H9 (cell line): Measurements from ENCODE around the gene CRTAP. TPM values are rescaled to one million over a fixed set of nuclear protein-coding genes. Genes with fewer than 3 reads are reported as not detected.

Source experiments
- DNase-seq: peaks from one replicate; pipeline ENCODE4 v3.0.0-alpha.2; 2017
- H2AFZ ChIP-seq: one replicate; pipeline ENCODE4 v1.6.1; 2013; ENCODE audit warnings: mild to moderate bottlenecking, low read length, control low read depth, moderate library complexity
- H2AK5ac ChIP-seq: 2 replicates; pipeline ENCODE4 v1.6.1; 2013; ENCODE audit warnings: low read length, control low read depth, mixed read lengths; ENCODE audit not compliant: insufficient read length
- H2BK120ac ChIP-seq: one replicate; pipeline ENCODE4 v1.6.1; 2013; ENCODE audit warnings: low read depth, mild to moderate bottlenecking, low read length, control low read depth, inconsistent platforms; ENCODE audit not compliant: poor library complexity, severe bottlenecking
- H2BK12ac ChIP-seq: 2 replicates; pipeline ENCODE4 v1.6.1; 2013; ENCODE audit warnings: low read length, control low read depth, mixed read lengths, low read depth; ENCODE audit not compliant: insufficient read length
- H2BK15ac ChIP-seq: 2 replicates; pipeline ENCODE4 v1.6.1; 2013; ENCODE audit warnings: low read depth, low read length, control low read depth
- H2BK20ac ChIP-seq: one replicate; pipeline ENCODE4 v1.6.1; 2013; ENCODE audit warnings: low read depth, mild to moderate bottlenecking, low read length, control low read depth, inconsistent platforms; ENCODE audit not compliant: poor library complexity, severe bottlenecking
- H2BK5ac ChIP-seq: 2 replicates; pipeline ENCODE4 v1.6.1; 2013; ENCODE audit warnings: low read length, control low read depth, mixed read lengths; ENCODE audit not compliant: insufficient read length
- H3K14ac ChIP-seq: 2 replicates; pipeline ENCODE4 v1.6.1; 2013; ENCODE audit warnings: low read length, control low read depth; ENCODE audit not compliant: insufficient read depth
- H3K18ac ChIP-seq: 2 replicates; pipeline ENCODE4 v1.6.1; 2013; ENCODE audit warnings: low read depth, mild to moderate bottlenecking, mixed read lengths, low read length, control low read depth; ENCODE audit not compliant: insufficient read length
- H3K23ac ChIP-seq: 2 replicates; pipeline ENCODE4 v1.6.1; 2013; ENCODE audit warnings: low read length, control low read depth, mixed read lengths, low read depth; ENCODE audit not compliant: insufficient read length
- H3K23me2 ChIP-seq: 2 replicates; pipeline ENCODE4 v1.6.1; 2013; ENCODE audit warnings: low read depth, mild to moderate bottlenecking, mixed read lengths, low read length, control low read depth; ENCODE audit not compliant: insufficient read length, poor library complexity, severe bottlenecking
- H3K27ac ChIP-seq: 2 replicates; pipeline ENCODE4 v1.5.1; 2013; ENCODE audit warnings: low read length, control low read depth, mixed read lengths, low read depth; ENCODE audit not compliant: insufficient read length
- H3K27me3 ChIP-seq: 2 replicates; pipeline ENCODE4 v1.6.1; 2013; ENCODE audit warnings: low read length, control low read depth, inconsistent platforms; ENCODE audit not compliant: insufficient read depth
- H3K4ac ChIP-seq: 2 replicates; pipeline ENCODE4 v1.6.1; 2013; ENCODE audit warnings: low read depth, mild to moderate bottlenecking, control low read depth, inconsistent platforms, low read length, moderate library complexity
- H3K4me1 ChIP-seq: 2 replicates; pipeline ENCODE4 v1.6.1; 2013; ENCODE audit warnings: low read length, control low read depth, inconsistent platforms; ENCODE audit not compliant: insufficient read depth
- H3K4me2 ChIP-seq: 2 replicates; pipeline ENCODE4 v1.6.1; 2013; ENCODE audit warnings: low read length, control low read depth, mixed read lengths; ENCODE audit not compliant: insufficient read length, insufficient read depth
- H3K56ac ChIP-seq: 2 replicates; pipeline ENCODE4 v1.6.1; 2013; ENCODE audit warnings: low read depth, mild to moderate bottlenecking, mixed read lengths, low read length, control low read depth; ENCODE audit not compliant: insufficient read length
- H3K79me1 ChIP-seq: 2 replicates; pipeline ENCODE4 v1.6.1; 2013; ENCODE audit warnings: low read depth, mild to moderate bottlenecking, moderate library complexity, low read length, control low read depth, inconsistent platforms; ENCODE audit not compliant: insufficient read depth, poor library complexity, severe bottlenecking
- H3K79me2 ChIP-seq: 2 replicates; pipeline ENCODE4 v1.6.1; 2013; ENCODE audit warnings: low read length, control low read depth, inconsistent platforms; ENCODE audit not compliant: insufficient read depth
- H3K9ac ChIP-seq: 2 replicates; pipeline ENCODE4 v1.6.1; 2013; ENCODE audit warnings: low read length, control low read depth, mixed read lengths; ENCODE audit not compliant: insufficient read length; ENCODE audit errors: extremely low read depth
- H3K9me3 ChIP-seq: one replicate; pipeline ENCODE4 v1.6.1; 2013; ENCODE audit warnings: low read depth, low read length, inconsistent platforms; ENCODE audit not compliant: control insufficient read depth
- H3T11ph ChIP-seq: one replicate; pipeline ENCODE4 v1.6.1; 2013; ENCODE audit warnings: mild to moderate bottlenecking, low read length, control low read depth, inconsistent platforms
- H4K20me1 ChIP-seq: one replicate; pipeline ENCODE4 v1.6.1; 2013; ENCODE audit not compliant: control insufficient read depth, insufficient read length, insufficient read depth
- H4K5ac ChIP-seq: 2 replicates; pipeline ENCODE4 v1.6.1; 2013; ENCODE audit warnings: low read depth, mild to moderate bottlenecking, mixed read lengths, low read length, control low read depth; ENCODE audit not compliant: insufficient read length
- H4K8ac ChIP-seq: replicated peaks from 2 replicates; pipeline ENCODE4 v1.6.1; 2013; ENCODE audit warnings: low read length, control low read depth, mixed read lengths, low read depth; ENCODE audit not compliant: insufficient read length
- H4K91ac ChIP-seq: 2 replicates; pipeline ENCODE4 v1.6.1; 2013; ENCODE audit warnings: low read depth, mild to moderate bottlenecking, moderate library complexity, mixed read lengths, low read length, control low read depth; ENCODE audit not compliant: insufficient read length
- H3K27ac Mint-ChIP-seq, 3 experiments: 2 replicates in 2 of 3; 3 replicates in 1 of 3; pipeline ENCODE4 v1.8.0; 2020 to 2021; ENCODE audit warnings: mixed read lengths in 3 of 3, mild to moderate bottlenecking in 1 of 3, moderate library complexity in 1 of 3
- H3K27me3 Mint-ChIP-seq: 2 replicates; pipeline ENCODE4 v1.8.0; 2021; ENCODE audit warnings: low read depth, mild to moderate bottlenecking, moderate library complexity, mixed read lengths
- H3K36me3 Mint-ChIP-seq, 3 experiments: 2 replicates in 2 of 3; 3 replicates in 1 of 3; pipeline ENCODE4 v1.8.0; 2020 to 2021; ENCODE audit warnings: low read depth in 3 of 3, mixed read lengths in 3 of 3; ENCODE audit not compliant: insufficient read depth in 1 of 3
- H3K4me1 Mint-ChIP-seq, 2 experiments: 2 replicates each; pipeline ENCODE4 v1.8.0; 2020; ENCODE audit warnings: mixed read lengths in 2 of 2
- H3K4me3 Mint-ChIP-seq, 2 experiments: 2 replicates in 1 of 2; 3 replicates in 1 of 2; pipeline ENCODE4 v1.8.0; 2020 to 2021; ENCODE audit warnings: mild to moderate bottlenecking in 2 of 2, mixed read lengths in 2 of 2, moderate library complexity in 1 of 2
- H3K9me3 Mint-ChIP-seq, 2 experiments: 2 replicates in 1 of 2; 3 replicates in 1 of 2; pipeline ENCODE4 v1.8.0; 2020; ENCODE audit warnings: mild to moderate bottlenecking in 2 of 2, mixed read lengths in 2 of 2, moderate library complexity in 1 of 2
- WGBS: extraction: QIAGEN DNeasy Blood & Tissue Kit; methylation state at CpG from one replicate; pipeline ENCODE4 v1.1.7; 2013; ENCODE audit warnings: missing lambda C conversion rate, low lambda C conversion rate, mixed read lengths; ENCODE audit not compliant: insufficient read length; ENCODE audit errors: extremely low coverage; 5-methylcytosine and 5-hydroxymethylcytosine counted together
- total RNA-seq: library from RNA; stranded (reverse); gene quantifications from 2 replicates; pipeline ENCODE4 v1.2.1, GENCODE V29; 2021
- TF ChIP-seq, protein P1 (sequence below): fragments of 200-600 bp; sonication (generic); conservative IDR thresholded peaks from 3 replicates; pipeline ENCODE4 v1.8.0; 2021; ENCODE audit warnings: antibody characterized with exemption, mild to moderate bottlenecking

CRTAP gene
- total RNA-seq, 1 experiment from 2014 or later = 159 TPM

GRCh38 chr3:33132019-33132360, 18.2 kb downstream of the CRTAP start:
- Histone ChIP-seq H4K91ac (no peak overlapping the region), H3K9me3 (no peaks in the 10 kb centered on the region), H4K20me1 (no peaks in the 10 kb centered on the region), H3K4me2 (no peak overlapping the region), H2BK12ac (no peak overlapping the region), H3K23me2 (no peaks in the 10 kb centered on the region), H2BK20ac (no peak overlapping the region), H4K5ac (no peak overlapping the region), H3K9ac (no peak overlapping the region), H3K4me1 (peaks cover 2% of the 10 kb centered on the region; the same call in 1 of the 2 replicates), H3K79me2 (no peaks in the 10 kb centered on the region), H2BK15ac (no peak overlapping the region), H3K23ac (no peak overlapping the region), H3K14ac (no peak overlapping the region), H3K56ac (no peak overlapping the region), H2AFZ (no peak overlapping the region), H3K4ac (no peak overlapping the region), H4K8ac (no peak overlapping the region), H2BK120ac (no peak overlapping the region), H2AK5ac (no peak overlapping the region), H3K27ac (no peak overlapping the region), H3K18ac (peak overlapping the region; percentile 9), H3K27me3 (no peaks in the 10 kb centered on the region), H3K79me1 (no peaks in the 10 kb centered on the region), H2BK5ac (no peak overlapping the region), H3T11ph (no peak overlapping the region)
- H3K27ac Mint-ChIP-seq = peak overlapping the region in 2 of 3 experiments; percentile 56 to 62; a peak in 3 of 7 replicates
- no peaks in the 10 kb centered on the region for H3K27me3 Mint-ChIP-seq
- H3K4me3 Mint-ChIP-seq = no peak overlapping the region
- H3K9me3 Mint-ChIP-seq = no peaks in the 10 kb centered on the region
- peaks cover 3 to 43% (median 17%) of the 10 kb centered on the region in 3 experiments; a peak in 5 of 7 replicates for H3K36me3 Mint-ChIP-seq
- no peak for DNase-seq
- TF ChIP-seq, protein P1, sequence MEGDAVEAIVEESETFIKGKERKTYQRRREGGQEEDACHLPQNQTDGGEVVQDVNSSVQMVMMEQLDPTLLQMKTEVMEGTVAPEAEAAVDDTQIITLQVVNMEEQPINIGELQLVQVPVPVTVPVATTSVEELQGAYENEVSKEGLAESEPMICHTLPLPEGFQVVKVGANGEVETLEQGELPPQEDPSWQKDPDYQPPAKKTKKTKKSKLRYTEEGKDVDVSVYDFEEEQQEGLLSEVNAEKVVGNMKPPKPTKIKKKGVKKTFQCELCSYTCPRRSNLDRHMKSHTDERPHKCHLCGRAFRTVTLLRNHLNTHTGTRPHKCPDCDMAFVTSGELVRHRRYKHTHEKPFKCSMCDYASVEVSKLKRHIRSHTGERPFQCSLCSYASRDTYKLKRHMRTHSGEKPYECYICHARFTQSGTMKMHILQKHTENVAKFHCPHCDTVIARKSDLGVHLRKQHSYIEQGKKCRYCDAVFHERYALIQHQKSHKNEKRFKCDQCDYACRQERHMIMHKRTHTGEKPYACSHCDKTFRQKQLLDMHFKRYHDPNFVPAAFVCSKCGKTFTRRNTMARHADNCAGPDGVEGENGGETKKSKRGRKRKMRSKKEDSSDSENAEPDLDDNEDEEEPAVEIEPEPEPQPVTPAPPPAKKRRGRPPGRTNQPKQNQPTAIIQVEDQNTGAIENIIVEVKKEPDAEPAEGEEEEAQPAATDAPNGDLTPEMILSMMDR = no peak
- no CpG with 5 or more reads among the region's 1 CpG for WGBS
- H3K4me1 Mint-ChIP-seq = peaks cover 13% of the 10 kb centered on the region in 2 experiments
